GM18511 (cell line): ENCODE measurements around the gene UCKL1.
"Not testable (repeated sequence)": the region's sequence is repeated elsewhere in the genome, so short reads cannot be mapped to it uniquely, and the experiment has no call there.

Source experiments
- ATAC-seq: cut with Tn5 transposase; IDR thresholded peaks from one replicate; pipeline ENCODE4 v1.9.1; 2021; ENCODE audit warnings: mild to moderate bottlenecking, moderate library complexity; ENCODE audit not compliant: unreplicated experiment

UCKL1 gene

DNA sequence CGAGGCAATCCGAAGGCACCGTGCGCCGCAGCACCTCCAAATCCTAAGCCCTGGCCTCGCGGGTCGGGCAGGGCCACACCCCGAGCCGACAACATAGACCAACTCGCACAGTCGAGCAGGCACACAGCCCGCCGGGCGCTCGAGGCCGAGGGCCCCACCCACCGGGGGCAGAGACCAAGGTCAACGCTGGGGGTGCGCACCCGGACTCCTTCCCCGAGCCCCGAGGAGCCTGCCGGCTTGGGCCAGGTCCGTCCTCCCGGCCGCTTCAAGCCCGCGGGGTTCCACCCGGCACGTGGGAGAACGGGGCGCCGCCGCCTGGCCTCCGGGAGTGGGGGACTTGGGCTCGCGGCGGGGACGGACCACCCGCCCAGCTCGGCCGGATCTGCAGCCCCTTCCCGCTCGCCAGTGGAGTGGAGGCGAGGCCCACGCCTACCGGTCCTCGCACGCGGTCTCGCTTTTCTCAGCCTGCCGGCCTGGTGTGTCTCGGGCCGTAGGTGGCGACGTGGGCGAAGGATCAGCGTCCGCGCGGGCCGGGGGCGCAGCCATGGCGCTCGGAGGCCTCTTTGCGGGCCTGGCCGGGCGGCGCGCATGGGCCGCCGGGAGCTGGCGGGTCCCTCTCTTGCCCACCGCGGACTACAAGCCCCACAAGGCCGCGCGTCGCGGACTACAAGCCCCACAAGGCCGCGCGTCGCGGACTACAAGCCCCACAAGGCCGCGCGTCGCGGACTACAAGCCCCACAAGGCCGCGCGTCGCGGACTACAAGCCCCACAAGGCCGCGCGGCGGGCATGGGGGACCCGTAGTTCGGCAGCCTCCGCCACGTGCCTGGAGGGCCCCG is at the start of gene UCKL1:
Gene UCKL1, minus strand, starts transcription at position 590 of the 837 bp plus-strand sequence. Its CDS starts 44 bp downstream, at position 546.
- peak; percentile 76 for ATAC-seq

DNA sequence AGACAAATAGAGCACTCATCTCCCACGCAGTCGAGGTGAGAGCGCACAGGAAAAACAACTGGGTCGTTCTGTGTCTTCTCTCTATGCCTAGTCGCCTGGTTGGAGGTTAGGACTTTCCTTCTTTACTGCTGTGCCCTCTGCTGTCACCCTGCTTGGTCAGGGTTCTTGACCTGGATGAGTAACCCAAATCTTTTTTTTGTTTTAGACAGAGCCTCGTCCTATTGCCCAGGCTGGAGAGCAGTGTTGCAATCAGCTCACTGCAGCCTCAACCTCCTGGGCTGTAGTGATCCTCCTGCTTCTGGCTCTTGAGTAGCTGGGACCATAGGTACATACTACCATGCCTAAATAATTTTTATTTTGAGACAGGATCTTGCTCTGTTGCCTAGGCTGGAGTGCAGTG is 49.2 kb upstream of the UCKL1 start:
- ATAC-seq = no peak

DNA sequence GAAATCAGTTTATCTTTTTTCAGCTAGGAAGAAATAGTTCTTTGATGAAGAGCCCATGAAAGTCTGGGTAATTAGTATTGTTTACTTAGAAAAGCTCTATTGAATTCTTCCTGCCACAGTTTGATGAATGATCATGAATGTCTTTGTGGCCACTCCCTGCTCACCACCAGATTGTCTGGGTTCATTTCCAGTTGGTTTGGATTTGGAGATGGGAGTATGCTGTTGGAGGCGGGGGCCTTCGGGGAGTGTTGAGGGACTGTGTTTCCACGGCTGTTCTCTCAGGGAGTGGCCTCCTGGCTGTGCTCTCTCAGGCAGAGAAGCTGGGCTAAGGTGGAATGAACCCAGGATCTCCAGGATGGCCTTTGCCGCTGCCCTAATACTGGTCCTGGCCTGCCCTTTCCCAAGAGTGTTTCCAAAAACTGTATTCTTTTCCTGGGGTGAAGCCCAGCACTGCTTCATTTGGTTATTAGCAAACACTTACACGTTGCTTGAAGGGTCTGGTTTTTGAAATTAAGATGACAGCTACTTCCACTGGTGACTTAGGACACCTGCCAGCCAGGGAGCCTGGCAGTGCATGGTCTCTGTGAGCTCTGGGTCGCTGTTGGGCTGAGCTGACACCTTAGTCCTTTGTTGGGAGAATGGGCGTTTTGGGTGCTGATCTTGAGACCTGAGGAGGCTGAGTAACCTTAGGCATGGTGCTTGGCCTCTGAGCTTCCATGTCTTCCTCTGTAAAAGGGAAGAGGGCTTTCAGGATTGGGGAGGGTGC is 47.9 kb upstream of the UCKL1 start:
- no peak for ATAC-seq

DNA sequence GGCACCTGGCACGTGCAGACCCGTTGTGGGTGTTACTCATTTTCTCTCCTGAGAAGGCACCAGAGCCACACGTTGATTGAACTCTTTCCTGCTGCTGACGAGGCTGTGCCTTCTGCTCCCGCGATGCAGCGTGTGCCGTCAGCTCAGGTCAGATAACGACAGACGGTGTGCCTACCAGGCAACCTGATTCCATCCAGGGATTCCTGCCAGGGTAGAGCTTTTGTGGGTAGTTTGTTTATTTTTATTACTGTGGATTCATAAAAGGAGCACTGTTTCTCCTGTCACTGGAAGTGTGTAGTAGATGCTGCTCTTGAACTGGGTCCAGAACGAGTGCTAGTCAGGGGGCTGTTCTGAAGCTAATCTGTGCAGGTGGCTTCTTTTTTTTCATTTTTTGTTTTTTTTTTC is 45.4 kb upstream of the UCKL1 start:
- ATAC-seq = no peak

DNA sequence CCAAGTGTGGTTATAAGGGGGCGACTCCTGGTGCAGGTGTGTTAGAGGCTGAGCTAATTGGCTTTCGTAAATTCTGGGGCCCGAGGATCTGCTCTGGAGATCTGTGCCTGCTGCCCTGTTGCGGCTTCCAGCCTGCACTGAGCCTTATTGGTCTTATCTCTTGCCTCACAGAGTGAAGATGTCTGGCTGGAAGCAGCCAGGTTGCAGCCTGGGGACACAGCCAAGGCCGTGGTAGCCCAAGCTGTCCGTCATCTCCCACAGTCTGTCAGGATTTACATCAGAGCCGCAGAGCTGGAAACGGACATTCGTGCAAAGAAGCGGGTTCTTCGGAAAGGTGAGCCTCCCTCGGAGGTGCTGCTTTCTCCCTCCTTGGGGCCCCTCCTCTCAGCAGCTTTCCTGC is 44.7 kb upstream of the UCKL1 start:
- ATAC-seq = no peak

DNA sequence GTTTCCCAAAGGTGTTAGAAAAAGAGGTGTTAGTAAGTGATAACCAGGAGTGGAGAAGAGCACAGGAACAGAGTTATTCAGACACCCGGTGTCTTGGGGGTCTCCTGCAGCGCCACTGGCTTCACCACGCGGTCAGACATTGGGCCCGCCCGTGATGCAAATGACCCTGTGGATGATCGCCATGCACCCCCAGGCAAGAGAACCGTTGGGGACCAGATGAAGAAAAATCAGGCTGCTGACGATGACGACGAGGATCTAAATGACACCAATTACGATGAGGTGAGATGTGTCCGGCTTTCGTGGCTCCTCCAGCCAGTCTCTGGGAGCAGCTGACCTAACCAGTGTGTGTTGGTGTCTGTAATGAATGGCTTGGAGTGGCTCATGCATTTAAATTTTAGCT is 26.7 kb upstream of the UCKL1 start:
- no peak for ATAC-seq

DNA sequence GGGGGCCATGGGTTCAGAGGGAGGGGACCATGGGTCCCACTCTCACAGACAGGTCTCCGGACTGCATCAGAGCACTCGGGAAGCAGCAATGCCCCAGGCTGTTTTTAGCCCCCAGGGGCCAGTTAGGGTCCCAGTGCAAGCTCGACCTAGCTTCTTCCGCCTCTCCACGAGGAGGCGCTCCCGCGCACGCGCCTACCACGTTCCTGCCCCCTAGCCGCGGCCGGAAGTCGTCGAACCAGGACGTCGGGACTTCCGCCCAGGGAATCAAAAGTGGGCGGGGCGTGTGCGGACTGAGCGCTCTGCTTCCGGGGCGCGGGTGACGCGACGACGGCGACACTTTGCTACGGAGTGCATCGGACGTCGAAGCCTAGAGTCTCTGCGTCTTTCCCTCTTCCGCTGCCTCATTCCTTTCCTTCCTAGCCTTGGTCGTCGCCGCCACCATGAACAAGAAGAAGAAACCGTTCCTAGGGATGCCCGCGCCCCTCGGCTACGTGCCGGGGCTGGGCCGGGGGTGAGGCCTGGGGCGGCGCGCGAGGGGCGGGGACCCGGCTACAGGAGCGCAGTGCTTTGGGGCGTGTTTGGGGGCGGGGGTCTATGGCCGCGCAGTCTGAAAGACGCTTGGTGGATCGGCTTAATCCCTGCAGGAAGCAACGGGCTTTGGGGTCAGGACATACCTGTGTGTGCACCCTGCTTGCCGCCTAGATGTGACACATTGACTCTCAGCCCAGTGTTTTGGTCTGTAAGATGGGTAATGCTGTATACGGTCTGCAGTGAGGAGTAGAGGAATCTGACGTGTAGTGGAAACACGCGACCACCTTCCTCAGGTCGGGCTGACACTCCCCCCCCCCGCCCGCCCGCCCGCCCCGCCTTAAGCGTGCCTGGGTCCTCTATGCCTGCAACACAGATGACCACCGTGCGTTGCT is 24.9 kb upstream of the UCKL1 start, which contains the start of gene PRPF6:
Gene PRPF6, plus strand, starts transcription at position 327 of the 923 bp plus-strand sequence. Its CDS starts 114 bp downstream, at position 441.
- peak; percentile 52 for ATAC-seq

DNA sequence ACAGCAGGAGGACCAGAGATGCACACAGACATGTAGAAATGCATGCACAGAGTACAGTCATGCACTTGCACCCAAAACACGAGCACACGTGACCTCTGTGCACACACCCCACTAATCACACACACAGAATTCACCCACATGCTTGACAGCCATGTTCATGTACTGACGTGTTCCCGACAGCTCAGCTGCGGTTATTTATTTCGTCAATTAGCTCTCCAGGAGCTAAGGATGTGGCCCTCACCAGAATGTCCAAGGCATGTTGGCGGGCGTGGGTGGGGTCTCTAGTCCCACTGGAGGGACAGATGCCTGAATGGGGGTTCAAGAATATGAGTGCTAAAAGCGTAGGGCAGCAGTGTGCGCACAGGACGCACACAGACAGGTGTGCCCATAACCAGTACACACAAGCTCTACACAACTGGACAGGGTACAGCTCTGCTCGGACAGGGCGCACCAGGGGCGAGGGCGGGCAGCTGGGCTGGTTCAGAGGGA is 24.1 kb upstream of the UCKL1 start:
- no peak for ATAC-seq

DNA sequence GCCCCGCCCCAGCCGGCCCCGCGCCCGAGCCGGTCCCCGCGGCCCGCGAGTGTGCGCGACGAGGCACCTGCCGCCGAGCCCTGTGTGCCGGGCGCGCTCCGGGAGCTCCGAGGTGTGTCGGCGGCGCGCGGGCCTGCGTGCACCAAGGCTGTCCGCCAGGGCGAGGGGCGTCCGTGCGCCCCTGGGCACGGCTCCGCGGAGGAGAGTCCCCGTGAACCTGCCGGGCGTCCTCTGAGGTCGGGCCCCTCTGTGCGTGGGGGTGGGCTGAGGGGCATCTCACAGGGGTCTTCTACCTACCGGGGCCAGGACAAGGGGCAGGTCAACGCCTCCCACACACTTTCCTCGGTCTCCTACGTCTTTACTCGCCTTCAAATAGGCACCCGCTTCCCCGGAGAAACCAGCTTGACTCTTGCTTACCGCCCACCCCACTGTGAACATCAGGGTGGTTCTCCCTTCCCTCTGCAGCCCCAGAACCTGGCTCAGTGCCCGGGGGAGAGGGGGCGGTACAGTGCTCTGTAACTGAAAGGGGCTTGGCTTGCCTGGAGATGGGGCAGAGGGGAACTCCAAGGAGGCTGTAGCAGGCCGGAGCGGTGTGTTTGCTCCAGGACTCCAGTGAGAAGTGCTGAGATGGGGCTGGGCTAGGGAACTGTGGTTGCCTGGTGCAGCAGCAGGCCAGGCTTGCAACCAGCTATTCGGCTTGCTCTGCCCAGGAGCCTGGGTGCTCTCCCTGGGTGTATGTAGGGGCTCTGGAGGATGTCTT is 23.5 kb upstream of the UCKL1 start, which contains the start of gene SAMD10:
Gene SAMD10, minus strand, starts transcription at position 86 of the 760 bp plus-strand sequence. CDS start 175 bp downstream, outside the sequence.
- peak; percentile 39 for ATAC-seq

DNA sequence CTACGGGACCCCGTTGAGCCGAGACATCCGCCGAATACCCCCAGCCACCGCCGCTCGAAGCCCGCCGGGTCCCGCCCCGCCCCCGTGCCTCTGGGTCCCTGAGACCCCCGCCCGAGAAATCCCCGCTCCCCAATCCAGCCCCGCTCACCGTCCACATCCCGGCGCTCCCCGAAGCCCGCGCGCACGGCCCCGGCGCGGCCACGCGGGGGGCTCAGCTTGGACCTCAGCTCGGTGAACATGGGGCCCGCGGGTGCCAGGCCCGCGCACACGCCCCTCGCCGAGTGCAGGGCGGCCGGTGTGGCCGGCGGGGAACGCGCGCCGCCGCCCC is 23.0 kb upstream of the UCKL1 start:
- ATAC-seq = no peak

DNA sequence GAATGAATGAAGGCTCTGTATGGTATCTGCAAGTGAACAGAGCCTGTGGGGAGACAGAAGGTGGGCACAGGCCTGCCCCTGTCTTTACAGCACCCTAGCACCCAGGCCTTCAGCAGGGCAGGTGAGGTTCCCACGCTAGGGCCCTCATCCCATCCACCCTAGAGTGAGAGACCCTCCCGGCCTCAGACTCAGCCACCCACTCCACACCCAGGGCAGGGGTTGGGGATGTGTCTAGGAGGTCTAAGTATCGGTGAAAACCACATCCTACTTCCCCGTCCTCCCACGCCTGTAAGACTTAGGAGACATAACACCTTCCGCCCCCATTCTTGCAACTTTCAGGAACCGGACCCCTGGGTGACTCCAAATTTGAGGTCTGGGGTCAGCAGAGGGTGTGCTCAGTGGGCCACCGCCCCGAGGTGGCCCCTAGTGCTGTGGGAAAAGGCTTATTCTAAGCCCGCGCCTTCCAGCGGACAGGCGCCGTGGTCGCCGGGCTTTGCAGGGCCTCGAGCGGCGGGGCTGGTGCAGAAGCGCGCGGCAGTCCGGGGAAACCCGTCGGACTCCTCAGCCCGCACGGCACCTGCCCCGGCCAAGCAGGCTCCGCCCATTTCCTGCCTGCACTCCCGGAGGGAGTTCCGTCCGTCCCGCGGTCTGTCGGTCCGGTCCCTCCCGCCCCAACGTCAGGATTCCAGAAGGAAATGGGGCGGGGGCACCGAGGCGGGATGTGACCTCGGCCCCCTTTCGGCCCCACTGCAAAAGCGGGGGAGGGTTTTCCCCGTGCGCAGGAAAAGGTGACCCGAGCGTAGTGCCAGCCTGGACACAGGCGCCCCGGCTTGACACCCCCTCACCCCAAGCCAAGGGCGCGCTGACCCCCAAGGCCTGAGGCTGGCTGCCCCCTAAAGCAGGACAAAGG is 22.4 kb upstream of the UCKL1 start:
- peak; percentile 42 for ATAC-seq

DNA sequence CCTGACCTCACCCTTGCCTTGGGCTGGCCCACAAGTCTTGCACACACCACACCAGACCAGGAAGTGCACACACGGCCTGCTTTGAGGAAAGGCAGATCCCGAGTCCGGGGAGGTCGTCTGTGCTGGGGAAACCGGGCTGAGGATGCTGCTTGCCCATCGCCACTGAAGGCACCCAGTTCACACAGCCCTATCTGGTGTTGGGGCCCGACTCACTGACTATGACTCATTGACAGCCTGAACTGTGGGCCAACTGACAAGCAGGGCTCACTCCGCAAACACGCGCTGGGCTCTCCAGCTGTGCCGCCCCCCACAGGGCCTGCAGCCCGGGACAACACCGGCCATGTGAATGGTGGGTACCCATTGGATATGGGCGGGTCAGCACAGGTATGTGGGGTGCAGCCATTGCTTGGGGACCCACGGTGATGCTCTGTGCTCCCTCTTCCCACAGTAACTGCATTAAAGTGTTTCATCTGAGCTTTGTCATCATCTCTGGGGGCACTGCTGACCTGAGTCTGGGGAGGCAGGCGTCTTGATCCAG is 21.6 kb upstream of the UCKL1 start:
- no peak for ATAC-seq

DNA sequence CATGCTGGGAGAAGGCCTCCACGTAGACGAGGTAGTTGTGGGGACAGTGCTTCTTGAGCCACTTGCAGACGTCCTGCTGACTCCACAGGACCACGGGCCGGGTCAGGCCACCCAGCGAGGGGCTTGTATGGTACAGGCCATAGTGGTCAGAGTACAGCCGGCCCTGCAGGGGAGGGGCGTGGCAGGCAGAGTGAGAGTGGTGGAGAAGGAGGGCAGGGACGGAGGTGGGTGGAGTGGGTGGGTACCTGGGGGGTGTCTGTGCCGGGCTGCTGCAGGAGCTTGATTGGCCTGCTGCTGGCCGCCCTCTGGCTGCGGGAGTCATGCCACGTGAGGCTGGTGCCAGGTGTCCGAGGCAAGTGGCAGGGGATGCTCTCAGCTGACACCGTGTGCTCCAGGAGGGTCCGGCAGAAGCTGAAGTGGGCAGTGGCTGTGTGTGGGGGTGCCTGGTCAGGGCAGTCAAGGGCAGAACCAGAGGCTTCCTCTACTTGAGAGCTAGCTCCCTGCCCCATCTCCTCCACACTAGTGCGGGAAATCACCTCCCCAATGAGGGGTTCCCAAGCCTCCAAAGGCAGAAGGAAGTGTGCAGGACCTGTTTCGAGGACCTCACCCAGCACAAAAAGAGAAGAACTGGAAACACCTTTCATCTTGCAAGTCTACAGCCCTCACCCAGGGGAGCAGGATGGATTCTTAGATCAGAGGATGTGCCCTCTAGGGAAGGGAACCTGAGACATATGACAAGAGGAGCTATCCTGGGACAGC is 20.9 kb upstream of the UCKL1 start:
- ATAC-seq = no peak

DNA sequence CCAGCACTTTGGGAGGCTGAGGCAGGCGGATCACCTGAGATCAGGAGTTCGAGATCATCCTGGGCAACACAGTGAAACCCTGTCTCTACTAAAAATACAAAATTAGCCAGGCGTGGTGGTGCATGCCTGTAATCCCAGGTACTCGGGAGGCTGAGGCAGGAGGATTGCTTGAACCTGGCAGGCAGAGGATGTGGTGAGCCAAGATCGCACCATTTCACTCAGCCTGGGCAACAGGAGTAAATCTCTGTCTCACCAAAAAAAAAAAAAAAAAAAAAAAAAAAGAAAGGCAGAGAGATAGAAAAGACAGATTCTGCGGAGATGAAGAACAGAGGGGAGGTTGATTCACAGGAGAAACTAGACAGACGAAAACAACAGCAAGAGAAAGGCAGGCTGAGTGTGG is 20.3 kb upstream of the UCKL1 start:
- ATAC-seq = not testable (repeated sequence)

DNA sequence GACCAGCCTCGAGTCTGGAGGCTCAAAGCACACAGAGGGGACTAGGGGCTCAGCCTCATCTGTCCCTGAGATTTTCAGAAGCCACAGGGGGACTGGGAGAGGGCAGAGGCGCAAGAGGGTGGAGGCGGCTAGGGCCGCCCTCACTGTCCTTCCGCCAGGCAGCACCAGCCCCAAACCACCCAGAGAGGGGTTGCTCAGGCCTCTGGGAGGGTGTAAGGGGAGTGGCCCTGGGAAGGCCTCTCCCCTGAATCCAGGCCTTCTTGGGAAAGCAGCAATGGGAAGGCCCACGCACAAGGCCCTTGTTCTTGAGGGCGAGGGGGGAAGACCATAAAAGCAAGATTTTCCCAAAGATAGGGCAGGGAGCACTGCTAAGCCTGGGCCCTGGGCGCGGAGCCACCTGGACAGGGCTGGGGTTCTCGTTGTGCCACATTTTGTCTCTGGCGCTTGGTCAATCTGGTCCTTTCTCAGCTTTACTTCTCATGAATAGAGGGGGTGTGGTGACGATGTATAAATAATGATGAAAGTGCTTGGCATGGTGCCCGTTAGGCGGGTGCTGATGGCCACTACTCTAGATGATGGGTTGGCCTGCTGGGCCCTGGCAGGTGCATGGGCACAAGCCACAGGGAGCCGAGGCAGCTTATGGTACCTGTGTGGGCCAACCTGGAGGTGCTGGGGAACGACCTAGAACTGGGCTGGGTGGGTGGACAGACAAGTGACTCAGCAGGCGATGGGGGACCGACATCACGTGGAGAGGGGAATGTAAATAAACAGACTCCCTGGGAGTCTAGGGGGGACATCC is 18.4 kb upstream of the UCKL1 start:
- no peak for ATAC-seq

DNA sequence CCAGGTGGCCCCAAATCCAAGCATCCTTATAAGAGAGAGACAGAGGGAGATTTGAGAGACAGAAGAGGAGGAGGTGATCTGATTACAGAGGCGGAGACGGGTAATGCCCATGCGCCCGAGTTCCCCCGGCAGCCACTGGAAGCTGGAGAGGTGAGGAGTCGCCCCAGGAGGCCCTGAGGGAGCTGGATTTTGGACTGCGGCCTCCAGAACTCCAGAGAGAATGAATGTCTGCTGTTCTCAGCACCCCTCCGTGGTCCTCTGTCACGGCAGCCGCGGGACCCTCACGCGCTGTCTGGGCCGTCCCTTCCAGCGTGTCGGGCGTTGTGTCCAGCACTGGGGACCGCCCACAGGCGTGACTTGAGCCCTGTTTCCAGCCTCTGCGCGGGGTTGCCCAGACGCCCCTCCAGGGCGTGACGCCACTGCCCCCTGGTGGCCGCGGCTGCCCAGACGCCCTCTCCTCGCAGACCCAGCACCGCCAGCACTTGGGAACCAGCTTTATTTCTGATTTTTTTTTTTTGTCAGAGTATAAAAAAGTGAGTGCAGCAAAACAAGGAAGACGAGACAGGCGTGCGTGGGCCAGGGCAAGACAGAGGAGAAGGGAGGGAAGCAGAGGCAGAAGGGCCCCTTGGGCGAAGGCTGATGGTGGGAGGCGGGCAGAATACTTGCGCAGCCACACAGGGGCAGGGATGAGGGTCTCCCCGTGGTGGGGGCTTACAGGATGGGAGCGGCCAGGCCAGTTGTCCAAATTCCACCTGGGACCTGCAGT is 17.6 kb upstream of the UCKL1 start:
- no peak for ATAC-seq

DNA sequence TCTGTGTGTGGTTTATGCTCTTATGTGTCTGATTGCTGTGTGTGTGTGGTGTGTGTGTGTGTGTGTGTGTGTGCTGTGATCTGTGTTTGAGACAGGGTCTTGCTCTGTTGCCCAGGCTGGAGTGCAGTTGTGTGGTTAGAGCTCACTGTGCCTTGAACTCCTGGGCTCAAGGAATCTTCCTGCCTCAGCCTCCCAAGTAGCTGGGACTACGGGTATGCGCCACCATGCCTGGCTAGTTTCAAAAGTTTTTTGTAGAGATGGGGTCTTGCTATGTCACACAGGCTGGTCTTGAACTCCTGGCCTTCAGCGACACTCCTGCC is 16.9 kb upstream of the UCKL1 start:
- no peak for ATAC-seq
